GM23338 (cell line): ENCODE results near the gene UNKL. TPM values are rescaled to one million over a fixed set of nuclear protein-coding genes. Genes with fewer than 3 reads are reported as not detected.

ENCODE experiments used
- ATAC-seq: fragments of 200-7000 bp; cut with Tn5 transposase; 3 replicates; pipeline ENCODE4 v1.9.1; 2020
- DNase-seq: peaks from one replicate; pipeline ENCODE4 v3.0.0-alpha.2; 2015; ENCODE audit warnings: low spot score
- H2AFZ ChIP-seq: fragments of 200-600 bp; sonication (generic); 2 replicates; pipeline ENCODE4 v1.8.0; 2016; ENCODE audit warnings: antibody characterized with exemption, mild to moderate bottlenecking, moderate library complexity
- H3F3A ChIP-seq: fragments of 200-600 bp; sonication (generic); replicated peaks from 2 replicates; pipeline ENCODE4 v1.8.0; 2017; ENCODE audit warnings: antibody characterized with exemption, mixed run types, low read depth
- H3K27ac ChIP-seq: fragments of 200-600 bp; sonication (generic); 2 replicates; pipeline ENCODE4 v1.6.1; 2016; ENCODE audit warnings: low read depth
- H3K27me3 ChIP-seq: fragments of 200-600 bp; sonication (generic); 2 replicates; pipeline ENCODE4 v1.8.0; 2016; ENCODE audit warnings: mild to moderate bottlenecking, mixed run types, moderate library complexity; ENCODE audit not compliant: insufficient read depth
- H3K36me3 ChIP-seq: fragments of 200-600 bp; sonication (generic); 2 replicates; pipeline ENCODE4 v1.8.0; 2016; ENCODE audit warnings: mild to moderate bottlenecking; ENCODE audit not compliant: insufficient read depth
- H3K4me1 ChIP-seq: fragments of 200-600 bp; sonication (generic); 2 replicates; pipeline ENCODE4 v1.8.0; 2016; ENCODE audit warnings: mild to moderate bottlenecking, moderate library complexity; ENCODE audit not compliant: insufficient read depth
- H3K4me2 ChIP-seq: fragments of 200-600 bp; sonication (generic); 2 replicates; pipeline ENCODE4 v1.7.1; 2017; ENCODE audit warnings: mixed run types
- H3K4me3 ChIP-seq: fragments of 200-600 bp; sonication (generic); 2 replicates; pipeline ENCODE4 v1.6.1; 2016; ENCODE audit warnings: mixed run types
- H3K79me2 ChIP-seq: fragments of 200-600 bp; sonication (generic); replicated peaks from 2 replicates; pipeline ENCODE4 v1.8.0; 2017; ENCODE audit warnings: mild to moderate bottlenecking; ENCODE audit not compliant: insufficient read depth
- H3K9me2 ChIP-seq: fragments of 200-600 bp; sonication (generic); 2 replicates; pipeline ENCODE4 v1.8.0; 2017; ENCODE audit not compliant: insufficient read depth
- H4K20me1 ChIP-seq: fragments of 200-600 bp; sonication (generic); replicated peaks from 2 replicates; pipeline ENCODE4 v1.8.0; 2017; ENCODE audit warnings: mild to moderate bottlenecking; ENCODE audit not compliant: insufficient read depth
- H3K27ac Mint-ChIP-seq: 2 replicates; pipeline ENCODE4 v1.8.0; 2020; ENCODE audit warnings: inconsistent platforms, mild to moderate bottlenecking, moderate library complexity, mixed read lengths
- H3K27me3 Mint-ChIP-seq: 3 replicates; pipeline ENCODE4 v1.8.0; 2022; ENCODE audit warnings: low read depth, mild to moderate bottlenecking, moderate library complexity, mixed read lengths, inconsistent platforms; ENCODE audit not compliant: insufficient read depth, poor library complexity
- H3K36me3 Mint-ChIP-seq: 3 replicates; pipeline ENCODE4 v1.8.0; 2021; ENCODE audit warnings: low read depth, mild to moderate bottlenecking, inconsistent platforms, moderate library complexity, mixed read lengths
- H3K4me1 Mint-ChIP-seq: 3 replicates; pipeline ENCODE4 v1.8.0; 2020; ENCODE audit warnings: mild to moderate bottlenecking, inconsistent platforms, mixed read lengths
- H3K4me3 Mint-ChIP-seq: 3 replicates; pipeline ENCODE4 v1.8.0; 2021; ENCODE audit warnings: moderate library complexity, mild to moderate bottlenecking, inconsistent platforms, mixed read lengths
- H3K9me3 Mint-ChIP-seq: 3 replicates; pipeline ENCODE4 v1.8.0; 2020; ENCODE audit warnings: moderate library complexity, mild to moderate bottlenecking, inconsistent platforms, mixed read lengths
- CREB1 ChIP-seq: fragments of 250-450 bp; sonication (Bioruptor Pico); IDR thresholded peaks from 2 replicates; pipeline ENCODE4 v1.5.0; 2020; ENCODE audit warnings: low read depth, mild to moderate bottlenecking, moderate library complexity
- CTCF ChIP-seq, 2 experiments: fragments of 200-600 bp in 1 of 2; sonication (generic) in 1 of 2; conservative IDR thresholded peaks; 2 replicates each; pipeline versions ENCODE4 v1.5.1 to v1.6.1; 2016 to 2017; ENCODE audit warnings: antibody characterized with exemption in 2 of 2, low read depth in 2 of 2, mild to moderate bottlenecking in 2 of 2, moderate library complexity in 1 of 2
- EZH2 ChIP-seq: fragments of 200-600 bp; sonication (generic); IDR thresholded peaks from one replicate; pipeline ENCODE4 v1.8.0; 2017; ENCODE audit warnings: antibody characterized with exemption, mild to moderate bottlenecking, low read depth; ENCODE audit not compliant: unreplicated experiment
- EZH2phosphoT487 ChIP-seq: fragments of 200-600 bp; sonication (generic); IDR thresholded peaks from one replicate; pipeline ENCODE4 v1.8.1; 2018; ENCODE audit warnings: antibody characterized with exemption; ENCODE audit not compliant: unreplicated experiment
- JUNB ChIP-seq: IDR thresholded peaks from one replicate; pipeline ENCODE4 v1.6.1; 2016; ENCODE audit warnings: antibody characterized with exemption; ENCODE audit not compliant: unreplicated experiment
- NANOG ChIP-seq: IDR thresholded peaks from 2 replicates; pipeline ENCODE4 v1.6.1; 2016; ENCODE audit warnings: antibody characterized with exemption, borderline replicate concordance
- POLR2AphosphoS5 ChIP-seq: IDR thresholded peaks from 2 replicates; pipeline ENCODE4 v1.6.1; 2016; ENCODE audit warnings: antibody characterized with exemption, low read depth
- REST ChIP-seq: IDR thresholded peaks from one replicate; pipeline ENCODE4 v1.6.1; 2018; ENCODE audit warnings: antibody characterized with exemption; ENCODE audit not compliant: unreplicated experiment
- ZNF114 ChIP-seq: fragments of 250-450 bp; sonication (Bioruptor Pico); IDR thresholded peaks from 2 replicates; pipeline ENCODE4 v1.5.0; 2020; ENCODE audit warnings: mild to moderate bottlenecking, moderate library complexity
- ZNF331 ChIP-seq: fragments of 250-450 bp; sonication (Bioruptor Pico); IDR thresholded peaks from 2 replicates; pipeline ENCODE4 v1.5.0; 2020; ENCODE audit warnings: low read depth, mild to moderate bottlenecking, moderate library complexity
- polyA plus RNA-seq: library from polyadenylated mRNA; unstranded; fragments of >200 nt; fragmentation: Nextera tagmentation; extraction: Ambion mirVana; gene quantifications from 2 replicates; pipeline ENCODE4 v1.2.1, GENCODE V29; 2016
- total RNA-seq: library from RNA; depleted of rRNA; stranded (reverse); fragments of >200 nt; shearing (Covaris generic); gene quantifications from 2 replicates; pipeline ENCODE4 v1.2.3, GENCODE V29; 2014
- TF ChIP-seq, protein P1 (sequence below): fragments of 250-450 bp; sonication (Bioruptor Pico); IDR thresholded peaks from 2 replicates; pipeline ENCODE4 v1.5.0; 2020; ENCODE audit warnings: mild to moderate bottlenecking, moderate library complexity
- TF ChIP-seq, protein P2 (sequence below): IDR thresholded peaks from 2 replicates; pipeline ENCODE4 v1.6.1; 2016; ENCODE audit warnings: antibody characterized with exemption

The UNKL gene
- total and polyA plus RNA-seq, 2 experiments from 2014 or later = 16.7 to 28.7 TPM

DNA sequence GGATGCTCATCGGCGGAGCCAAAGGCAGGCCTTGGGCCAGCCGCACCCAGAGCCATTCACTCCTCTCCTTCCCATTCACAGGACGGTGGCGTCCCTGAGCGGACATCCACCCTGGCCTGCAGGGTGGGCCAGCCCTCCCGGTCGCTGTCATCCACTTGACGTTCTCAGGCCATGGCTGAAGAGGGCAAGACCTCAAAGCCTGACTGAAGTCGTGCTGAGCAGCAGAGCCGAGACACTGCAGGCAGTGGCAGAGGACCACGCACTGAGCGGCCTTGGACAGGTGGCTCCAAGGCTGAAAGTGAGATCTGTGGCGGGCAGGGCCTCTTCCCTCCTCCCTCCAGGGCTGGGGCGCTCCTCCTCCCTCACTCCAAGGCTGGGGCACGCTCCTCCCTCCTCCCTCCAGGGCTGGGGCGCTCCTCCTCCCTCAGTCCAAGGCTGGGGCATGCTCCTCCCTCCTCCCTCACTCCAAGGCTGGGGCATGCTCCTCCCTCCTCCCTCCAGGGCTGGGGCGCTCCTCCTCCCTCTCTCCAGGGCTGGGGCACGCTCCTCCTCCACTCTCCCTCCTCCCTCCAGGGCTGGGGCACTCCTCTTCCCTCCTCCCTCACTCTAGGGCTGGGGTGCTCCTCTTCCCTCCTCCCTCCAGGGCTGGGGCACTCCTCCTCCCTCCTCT, 38.6 kb downstream of the UNKL start:
- no peaks in the 10 kb centered on the region for H3K27me3 ChIP-seq
- H3K4me1 ChIP-seq = peaks cover 16% of the 10 kb centered on the region
- H4K20me1 ChIP-seq = peaks cover 6% of the 10 kb centered on the region
- H3K27ac Mint-ChIP-seq = no peak overlapping the region
- H2AFZ ChIP-seq = no peak overlapping the region
- peaks cover 14% of the 10 kb centered on the region for H3K27me3 Mint-ChIP-seq
- H3K4me3 Mint-ChIP-seq = no peak overlapping the region
- H3K9me3 Mint-ChIP-seq = no peaks in the 10 kb centered on the region
- peaks cover 16% of the 10 kb centered on the region for H3K4me1 Mint-ChIP-seq
- no peaks in the 10 kb centered on the region for H3K36me3 ChIP-seq
- TF ChIP-seq EZH2 = no peak
- TF ChIP-seq POLR2AphosphoS5 = no peak
- TF ChIP-seq, protein P1, sequence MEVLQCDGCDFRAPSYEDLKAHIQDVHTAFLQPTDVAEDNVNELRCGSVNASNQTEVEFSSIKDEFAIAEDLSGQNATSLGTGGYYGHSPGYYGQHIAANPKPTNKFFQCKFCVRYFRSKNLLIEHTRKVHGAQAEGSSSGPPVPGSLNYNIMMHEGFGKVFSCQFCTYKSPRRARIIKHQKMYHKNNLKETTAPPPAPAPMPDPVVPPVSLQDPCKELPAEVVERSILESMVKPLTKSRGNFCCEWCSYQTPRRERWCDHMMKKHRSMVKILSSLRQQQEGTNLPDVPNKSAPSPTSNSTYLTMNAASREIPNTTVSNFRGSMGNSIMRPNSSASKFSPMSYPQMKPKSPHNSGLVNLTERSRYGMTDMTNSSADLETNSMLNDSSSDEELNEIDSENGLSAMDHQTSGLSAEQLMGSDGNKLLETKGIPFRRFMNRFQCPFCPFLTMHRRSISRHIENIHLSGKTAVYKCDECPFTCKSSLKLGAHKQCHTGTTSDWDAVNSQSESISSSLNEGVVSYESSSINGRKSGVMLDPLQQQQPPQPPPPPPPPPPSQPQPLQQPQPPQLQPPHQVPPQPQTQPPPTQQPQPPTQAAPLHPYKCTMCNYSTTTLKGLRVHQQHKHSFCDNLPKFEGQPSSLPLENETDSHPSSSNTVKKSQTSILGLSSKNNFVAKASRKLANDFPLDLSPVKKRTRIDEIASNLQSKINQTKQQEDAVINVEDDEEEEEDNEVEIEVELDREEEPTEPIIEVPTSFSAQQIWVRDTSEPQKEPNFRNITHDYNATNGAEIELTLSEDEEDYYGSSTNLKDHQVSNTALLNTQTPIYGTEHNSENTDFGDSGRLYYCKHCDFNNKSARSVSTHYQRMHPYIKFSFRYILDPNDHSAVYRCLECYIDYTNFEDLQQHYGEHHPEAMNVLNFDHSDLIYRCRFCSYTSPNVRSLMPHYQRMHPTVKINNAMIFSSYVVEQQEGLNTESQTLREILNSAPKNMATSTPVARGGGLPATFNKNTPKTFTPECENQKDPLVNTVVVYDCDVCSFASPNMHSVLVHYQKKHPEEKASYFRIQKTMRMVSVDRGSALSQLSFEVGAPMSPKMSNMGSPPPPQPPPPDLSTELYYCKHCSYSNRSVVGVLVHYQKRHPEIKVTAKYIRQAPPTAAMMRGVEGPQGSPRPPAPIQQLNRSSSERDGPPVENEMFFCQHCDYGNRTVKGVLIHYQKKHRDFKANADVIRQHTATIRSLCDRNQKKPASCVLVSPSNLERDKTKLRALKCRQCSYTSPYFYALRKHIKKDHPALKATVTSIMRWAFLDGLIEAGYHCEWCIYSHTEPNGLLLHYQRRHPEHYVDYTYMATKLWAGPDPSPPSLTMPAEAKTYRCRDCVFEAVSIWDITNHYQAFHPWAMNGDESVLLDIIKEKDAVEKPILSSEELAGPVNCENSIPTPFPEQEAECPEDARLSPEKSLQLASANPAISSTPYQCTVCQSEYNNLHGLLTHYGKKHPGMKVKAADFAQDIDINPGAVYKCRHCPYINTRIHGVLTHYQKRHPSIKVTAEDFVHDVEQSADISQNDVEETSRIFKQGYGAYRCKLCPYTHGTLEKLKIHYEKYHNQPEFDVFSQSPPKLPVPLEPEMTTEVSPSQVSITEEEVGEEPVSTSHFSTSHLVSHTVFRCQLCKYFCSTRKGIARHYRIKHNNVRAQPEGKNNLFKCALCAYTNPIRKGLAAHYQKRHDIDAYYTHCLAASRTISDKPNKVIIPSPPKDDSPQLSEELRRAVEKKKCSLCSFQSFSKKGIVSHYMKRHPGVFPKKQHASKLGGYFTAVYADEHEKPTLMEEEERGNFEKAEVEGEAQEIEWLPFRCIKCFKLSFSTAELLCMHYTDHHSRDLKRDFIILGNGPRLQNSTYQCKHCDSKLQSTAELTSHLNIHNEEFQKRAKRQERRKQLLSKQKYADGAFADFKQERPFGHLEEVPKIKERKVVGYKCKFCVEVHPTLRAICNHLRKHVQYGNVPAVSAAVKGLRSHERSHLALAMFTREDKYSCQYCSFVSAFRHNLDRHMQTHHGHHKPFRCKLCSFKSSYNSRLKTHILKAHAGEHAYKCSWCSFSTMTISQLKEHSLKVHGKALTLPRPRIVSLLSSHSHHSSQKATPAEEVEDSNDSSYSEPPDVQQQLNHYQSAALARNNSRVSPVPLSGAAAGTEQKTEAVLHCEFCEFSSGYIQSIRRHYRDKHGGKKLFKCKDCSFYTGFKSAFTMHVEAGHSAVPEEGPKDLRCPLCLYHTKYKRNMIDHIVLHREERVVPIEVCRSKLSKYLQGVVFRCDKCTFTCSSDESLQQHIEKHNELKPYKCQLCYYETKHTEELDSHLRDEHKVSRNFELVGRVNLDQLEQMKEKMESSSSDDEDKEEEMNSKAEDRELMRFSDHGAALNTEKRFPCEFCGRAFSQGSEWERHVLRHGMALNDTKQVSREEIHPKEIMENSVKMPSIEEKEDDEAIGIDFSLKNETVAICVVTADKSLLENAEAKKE = no peak
- TF ChIP-seq, protein P2, sequence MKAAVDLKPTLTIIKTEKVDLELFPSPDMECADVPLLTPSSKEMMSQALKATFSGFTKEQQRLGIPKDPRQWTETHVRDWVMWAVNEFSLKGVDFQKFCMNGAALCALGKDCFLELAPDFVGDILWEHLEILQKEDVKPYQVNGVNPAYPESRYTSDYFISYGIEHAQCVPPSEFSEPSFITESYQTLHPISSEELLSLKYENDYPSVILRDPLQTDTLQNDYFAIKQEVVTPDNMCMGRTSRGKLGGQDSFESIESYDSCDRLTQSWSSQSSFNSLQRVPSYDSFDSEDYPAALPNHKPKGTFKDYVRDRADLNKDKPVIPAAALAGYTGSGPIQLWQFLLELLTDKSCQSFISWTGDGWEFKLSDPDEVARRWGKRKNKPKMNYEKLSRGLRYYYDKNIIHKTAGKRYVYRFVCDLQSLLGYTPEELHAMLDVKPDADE = no peak
- no peak for TF ChIP-seq ZNF114 (CRISPR knock-in tag)
- TF ChIP-seq EZH2phosphoT487 = no peak
- no peak for TF ChIP-seq CTCF (conservative IDR thresholded peaks at IDR 0.05; ENCODE audit: low read depth in 2 of 2)
- no peak for TF ChIP-seq JUNB
- no peak for TF ChIP-seq REST
- no peak for TF ChIP-seq NANOG
- TF ChIP-seq ZNF331 (CRISPR knock-in tag) = no peak
- no peak for TF ChIP-seq CREB1 (CRISPR knock-in tag)
- H3K79me2 ChIP-seq = peaks cover 25% of the 10 kb centered on the region
- no peaks in the 10 kb centered on the region for H3K9me2 ChIP-seq
- no peak overlapping the region for H3K27ac ChIP-seq
- H3K36me3 Mint-ChIP-seq = peaks cover 5% of the 10 kb centered on the region; the same call in 1 of the 3 replicates
- H3K4me3 ChIP-seq = no peak overlapping the region
- H3F3A ChIP-seq = peaks cover 4% of the 10 kb centered on the region
- H3K4me2 ChIP-seq = no peak overlapping the region
- ATAC-seq (no peak), DNase-seq (no peak)
